Activated naive CD4-positive, alpha-beta T cell treated with anti-CD3 and anti-CD28 coated beads for 36 hours (primary cell): ENCODE data around the gene RMI2. TPM values are rescaled to one million over a fixed set of nuclear protein-coding genes. Genes with fewer than 3 reads are reported as not detected.

Experiments used
- CTCF ChIA-PET: fragments of 350-600 bp; sonication (Branson Sonifier 250); formaldehyde crosslinking; loops from one replicate; lab custom pipeline; 2021; ENCODE audit warnings: antibody characterized with exemption; lab: Charles Lee
- DNase-seq: peaks from one replicate; pipeline ENCODE4 v3.0.0-alpha.2; 2020
- H3K27ac Mint-ChIP-seq: one replicate; pipeline ENCODE4 v1.8.0; 2021; ENCODE audit warnings: mild to moderate bottlenecking, mixed read lengths
- H3K27me3 Mint-ChIP-seq: one replicate; pipeline ENCODE4 v1.8.0; 2021; ENCODE audit warnings: low read depth, mixed read lengths
- H3K36me3 Mint-ChIP-seq: one replicate; pipeline ENCODE4 v1.8.0; 2021; ENCODE audit warnings: low read depth, mixed read lengths
- H3K4me1 Mint-ChIP-seq: one replicate; pipeline ENCODE4 v1.8.0; 2021; ENCODE audit warnings: low read depth, mixed read lengths
- H3K4me3 Mint-ChIP-seq: one replicate; pipeline ENCODE4 v1.8.0; 2021; ENCODE audit warnings: mild to moderate bottlenecking, moderate library complexity, mixed read lengths
- H3K9me3 Mint-ChIP-seq: one replicate; pipeline ENCODE4 v1.8.0; 2021; ENCODE audit warnings: mixed read lengths
- intact Hi-C: fragments of 100-400 bp; cut with micrococcal nuclease; formaldehyde crosslinking; loops from one replicate; pipeline ENCODE4 v1.15.1; 2023
- total RNA-seq, 2 experiments: library from RNA; stranded (reverse); gene quantifications; one replicate each; pipeline ENCODE4 v1.2.3, GENCODE V29; 2021

Gene RMI2
- total RNA-seq, 2 experiments from 2014 or later = 82.8 to 86.2 TPM

DNA sequence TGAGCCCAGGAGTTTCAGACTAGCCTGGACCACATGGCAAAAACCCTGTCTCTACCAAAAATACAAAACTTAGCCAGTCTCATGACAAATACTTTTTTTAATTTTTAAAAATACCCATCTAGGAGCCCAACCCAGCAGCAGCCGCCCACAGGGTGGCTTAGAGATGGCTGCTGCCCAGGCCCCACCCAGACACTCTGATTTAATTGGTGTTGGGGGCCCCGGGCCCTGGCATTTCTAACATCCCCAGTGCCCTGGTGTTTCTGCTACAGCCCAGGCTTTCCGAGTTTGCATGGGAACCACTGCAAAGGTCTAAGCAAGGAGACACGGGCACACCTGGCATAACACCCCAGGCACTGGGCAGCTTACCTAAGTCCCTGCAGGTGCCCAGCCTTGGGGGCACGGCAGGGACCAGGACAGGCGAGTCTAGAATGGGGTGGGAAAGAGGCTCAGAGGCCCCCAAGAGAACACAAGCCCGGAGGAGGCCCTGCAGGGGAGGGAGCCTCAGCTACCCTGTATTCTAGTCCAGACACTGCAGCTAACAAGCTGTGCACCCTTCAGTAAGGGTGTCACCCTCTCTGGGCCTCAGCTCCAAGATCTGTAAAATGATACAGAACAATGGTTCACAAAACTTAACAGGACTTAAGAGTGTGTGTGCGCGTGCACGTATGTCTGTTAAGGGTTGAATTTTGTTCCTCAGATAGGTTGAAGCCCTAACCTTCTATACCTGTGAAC, 48.8 kb downstream of the RMI2 start:
- Mint-ChIP-seq H3K27me3 (no peaks in the 10 kb centered on the region), H3K4me1 (no peaks in the 10 kb centered on the region), H3K27ac (no peak overlapping the region), H3K4me3 (no peak overlapping the region), H3K9me3 (no peaks in the 10 kb centered on the region), H3K36me3 (no peaks in the 10 kb centered on the region)
- intact Hi-C loops = no loop called here
- CTCF ChIA-PET = interaction anchor here (1.4 to 6.3 kb wide), 2 partner anchors 10 to 13 kb away, joined by 5 to 52 read pairs; no protein-coding TSS in a partner anchor
- no peak for DNase-seq

DNA sequence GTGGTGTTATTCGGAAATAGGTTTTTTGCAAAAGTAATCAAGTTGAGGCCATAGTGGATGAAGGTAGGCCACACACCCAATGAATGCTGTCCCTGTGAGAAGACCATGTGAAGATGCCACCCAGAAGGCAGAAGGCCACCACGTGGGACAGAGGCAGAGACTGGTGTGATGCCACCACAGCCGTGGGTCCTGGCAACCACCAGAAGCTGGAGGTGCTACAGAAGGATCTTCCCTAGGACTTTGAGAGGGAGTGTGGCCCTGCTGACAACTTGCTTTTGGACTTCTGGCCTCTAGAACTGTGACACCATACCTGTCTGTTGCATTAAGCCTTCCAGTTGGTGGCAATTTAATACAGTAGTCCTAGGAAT, 49.3 kb downstream of the RMI2 start:
- no peak for DNase-seq
- intact Hi-C loops = no loop called here
- no peaks in the 10 kb centered on the region for H3K4me1 Mint-ChIP-seq
- no peaks in the 10 kb centered on the region for H3K27me3 Mint-ChIP-seq
- CTCF ChIA-PET = interaction anchor here (1.4 to 6.3 kb wide), 2 partner anchors 9 to 12 kb away, joined by 5 to 52 read pairs; no protein-coding TSS in a partner anchor
- no peak overlapping the region for H3K27ac Mint-ChIP-seq
- H3K4me3 Mint-ChIP-seq = no peak overlapping the region
- no peaks in the 10 kb centered on the region for H3K36me3 Mint-ChIP-seq
- H3K9me3 Mint-ChIP-seq = no peaks in the 10 kb centered on the region

DNA sequence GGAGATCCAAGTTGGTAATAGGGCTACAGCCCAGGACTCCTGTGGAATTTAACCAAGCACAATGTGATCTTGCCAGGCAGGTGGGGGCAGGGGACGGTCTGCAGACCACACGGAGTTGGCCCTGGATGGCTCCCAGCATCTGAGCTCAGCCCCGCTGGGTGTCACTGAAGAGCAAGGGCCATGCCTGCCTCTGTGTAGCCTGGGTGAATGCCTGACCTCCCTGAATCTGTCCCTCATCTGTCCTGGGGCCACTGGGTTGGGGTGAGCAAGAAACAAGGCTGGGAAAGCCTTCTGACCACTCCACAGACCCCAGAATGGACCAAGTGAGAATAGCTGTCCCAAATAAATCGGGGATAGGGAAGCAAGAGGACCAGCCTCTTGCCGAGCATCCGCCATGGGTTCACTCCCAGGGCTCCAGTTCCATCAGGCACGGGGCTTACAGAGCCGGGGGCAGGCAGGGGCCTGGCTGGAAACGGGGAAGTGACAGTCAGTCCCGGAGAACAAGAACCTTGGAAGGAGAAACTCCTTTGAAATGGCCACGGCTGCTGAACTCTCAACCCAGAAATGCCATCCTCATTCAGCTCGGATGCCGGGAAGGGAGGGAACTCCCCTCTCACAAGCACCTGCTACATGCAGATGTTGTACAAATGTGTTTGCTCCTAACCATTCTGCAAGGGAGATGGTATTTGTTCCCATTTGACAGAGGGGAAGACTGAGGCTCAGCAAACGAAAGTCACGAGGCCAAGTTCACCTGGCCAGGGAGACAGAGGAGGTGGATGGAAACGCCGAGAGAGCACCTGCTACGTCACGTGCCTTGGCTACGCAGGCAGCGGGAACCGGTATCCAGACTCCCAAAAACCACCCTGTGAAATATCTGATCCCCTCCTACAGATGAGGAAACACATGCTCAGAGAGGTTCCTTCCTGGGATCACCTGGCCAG, 50.0 kb downstream of the RMI2 start:
- no peak for DNase-seq
- H3K4me3 Mint-ChIP-seq = no peak overlapping the region
- no peak overlapping the region for H3K27ac Mint-ChIP-seq
- no peaks in the 10 kb centered on the region for H3K27me3 Mint-ChIP-seq
- H3K36me3 Mint-ChIP-seq = no peaks in the 10 kb centered on the region
- intact Hi-C loops = no loop called here
- H3K4me1 Mint-ChIP-seq = no peaks in the 10 kb centered on the region
- CTCF ChIA-PET = interaction anchor here (0.5 to 6.3 kb wide), 27 partner anchors 8 to 489 kb away, joined by 3 to 52 read pairs (median 4); no protein-coding TSS in a partner anchor
- H3K9me3 Mint-ChIP-seq = no peaks in the 10 kb centered on the region

DNA sequence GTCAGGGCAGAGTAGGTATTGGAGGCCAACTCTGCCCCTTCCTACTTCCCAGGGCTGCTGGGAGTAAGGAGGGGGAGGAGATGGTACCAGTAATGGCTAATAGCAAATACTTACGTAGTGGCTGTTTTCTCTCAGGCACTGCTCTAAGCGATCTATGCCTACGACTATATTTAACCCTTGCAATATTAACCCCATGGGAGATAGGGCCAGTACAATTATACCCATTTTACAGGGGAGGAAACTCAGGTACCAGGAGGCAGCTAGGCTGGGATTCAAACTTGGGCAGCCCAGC, 50.6 kb downstream of the RMI2 start:
- no peaks in the 10 kb centered on the region for H3K36me3 Mint-ChIP-seq
- no peak overlapping the region for H3K4me3 Mint-ChIP-seq
- DNase-seq = no peak
- CTCF ChIA-PET = interaction anchor here (0.5 to 6.3 kb wide), 25 partner anchors 8 to 490 kb away, joined by 3 to 52 read pairs (median 4); no protein-coding TSS in a partner anchor
- H3K4me1 Mint-ChIP-seq = no peaks in the 10 kb centered on the region
- H3K27me3 Mint-ChIP-seq = no peaks in the 10 kb centered on the region
- H3K27ac Mint-ChIP-seq = no peak overlapping the region
- no peaks in the 10 kb centered on the region for H3K9me3 Mint-ChIP-seq
- intact Hi-C loops = loop anchor here (2.0 kb wide), 1 partner anchor 431 kb away; no protein-coding TSS in a partner anchor

DNA sequence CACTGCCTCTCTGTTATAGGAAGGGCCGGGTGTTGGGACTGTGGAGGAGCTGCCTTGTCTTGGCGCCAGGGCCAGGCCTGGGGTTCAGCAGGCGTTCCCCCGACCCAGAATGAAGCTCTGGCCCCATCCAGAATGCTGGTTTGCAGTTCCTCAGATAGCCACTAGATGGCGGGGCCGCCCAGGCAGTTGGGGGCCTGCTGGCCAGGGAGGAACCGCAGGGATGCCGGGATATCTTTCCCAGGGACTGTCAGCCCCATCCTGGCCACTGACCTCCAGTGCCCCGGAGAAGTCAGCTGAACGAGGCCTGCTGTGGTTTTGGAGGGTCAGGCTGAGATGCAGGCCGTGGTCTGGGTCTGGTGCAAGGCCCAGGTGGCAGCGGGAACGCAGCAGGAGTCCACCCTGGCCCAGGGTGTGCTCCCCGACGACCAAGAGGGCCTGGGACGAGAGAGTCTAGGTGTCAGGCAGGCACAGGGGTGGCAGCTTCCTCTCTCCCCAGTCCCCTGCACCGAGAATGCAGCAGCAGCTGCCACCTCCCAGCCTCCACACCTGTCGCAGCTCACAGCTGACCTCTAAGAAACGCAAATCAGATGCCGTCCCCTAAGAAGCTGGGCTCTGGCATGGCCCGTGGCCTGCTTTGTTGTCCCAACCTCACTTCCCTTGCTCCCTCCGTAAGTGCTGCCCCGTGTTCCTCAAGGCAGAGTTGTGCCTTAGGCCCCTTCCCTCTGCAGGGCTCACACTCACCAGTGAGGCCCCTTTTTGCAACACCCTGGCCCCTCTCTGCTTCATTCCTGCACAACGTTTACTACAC, 51.2 kb downstream of the RMI2 start:
- no peaks in the 10 kb centered on the region for H3K9me3 Mint-ChIP-seq
- CTCF ChIA-PET = interaction anchor here (0.5 to 6.3 kb wide), 33 partner anchors 9 to 491 kb away, joined by 3 to 52 read pairs (median 4); partner anchors contain the start of gene PRM3
- no peaks in the 10 kb centered on the region for H3K4me1 Mint-ChIP-seq
- H3K36me3 Mint-ChIP-seq = no peaks in the 10 kb centered on the region
- no peak overlapping the region for H3K27ac Mint-ChIP-seq
- intact Hi-C loops = loop anchor here (2.0 kb wide), 1 partner anchor 432 kb away; no protein-coding TSS in a partner anchor
- H3K4me3 Mint-ChIP-seq = no peak overlapping the region
- H3K27me3 Mint-ChIP-seq = no peaks in the 10 kb centered on the region
- peak; percentile 77 for DNase-seq

DNA sequence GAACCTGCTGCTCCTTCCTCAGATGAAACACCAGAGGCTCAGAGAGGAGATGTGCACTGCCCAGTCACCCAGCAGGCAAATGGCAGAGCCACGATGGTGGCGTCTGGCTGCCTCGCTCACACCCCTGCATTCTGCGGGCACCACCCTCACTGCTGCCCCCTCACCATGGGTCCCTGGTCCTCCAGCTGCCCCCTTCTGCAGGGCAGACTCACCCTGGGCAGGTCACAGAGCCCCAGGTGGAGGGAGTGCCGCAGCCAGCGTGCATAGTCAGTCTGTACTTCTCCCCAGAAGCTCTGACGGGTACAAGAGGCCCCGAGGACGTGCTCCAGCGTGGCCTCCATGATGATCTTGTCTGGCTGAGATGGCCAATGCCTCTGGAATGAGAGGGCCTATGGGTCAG, 52.9 kb downstream of the RMI2 start:
- no peaks in the 10 kb centered on the region for H3K4me1 Mint-ChIP-seq
- H3K36me3 Mint-ChIP-seq = no peaks in the 10 kb centered on the region
- H3K27ac Mint-ChIP-seq = no peak overlapping the region
- intact Hi-C loops = no loop called here
- H3K4me3 Mint-ChIP-seq = no peak overlapping the region
- no peaks in the 10 kb centered on the region for H3K9me3 Mint-ChIP-seq
- no peak for DNase-seq
- H3K27me3 Mint-ChIP-seq = no peaks in the 10 kb centered on the region
- CTCF ChIA-PET = interaction anchor here (0.5 to 6.3 kb wide), 4 partner anchors 9 to 427 kb away, joined by 3 to 52 read pairs (median 4); no protein-coding TSS in a partner anchor

DNA sequence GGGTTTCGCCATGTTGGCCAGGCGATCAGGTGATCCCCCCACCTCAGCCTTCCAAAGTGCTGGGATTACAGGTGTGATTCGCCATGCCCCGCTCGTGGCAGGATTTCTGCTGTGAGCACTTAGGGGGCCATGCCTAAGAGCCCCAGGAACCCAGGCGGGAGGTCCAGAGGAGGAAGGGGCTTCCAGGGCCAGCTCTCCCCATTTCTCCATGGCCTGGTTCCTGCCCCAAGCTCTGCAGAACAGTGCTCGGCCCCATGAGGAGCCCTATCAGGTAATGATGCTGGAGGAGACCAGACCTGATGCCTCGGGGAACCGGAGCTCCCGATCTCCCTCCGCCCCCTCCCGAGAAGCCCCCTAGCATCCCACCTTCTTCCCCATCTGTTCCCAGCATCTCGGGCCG, 53.6 kb downstream of the RMI2 start:
- Mint-ChIP-seq H3K27ac (no peak overlapping the region), H3K27me3 (no peaks in the 10 kb centered on the region), H3K4me3 (no peak overlapping the region), H3K36me3 (no peaks in the 10 kb centered on the region), H3K4me1 (no peaks in the 10 kb centered on the region), H3K9me3 (no peaks in the 10 kb centered on the region)
- CTCF ChIA-PET = interaction anchor here (0.5 to 6.3 kb wide), 7 partner anchors 8 to 750 kb away, joined by 3 to 52 read pairs (median 3); no protein-coding TSS in a partner anchor
- intact Hi-C loops = no loop called here
- DNase-seq = no peak

DNA sequence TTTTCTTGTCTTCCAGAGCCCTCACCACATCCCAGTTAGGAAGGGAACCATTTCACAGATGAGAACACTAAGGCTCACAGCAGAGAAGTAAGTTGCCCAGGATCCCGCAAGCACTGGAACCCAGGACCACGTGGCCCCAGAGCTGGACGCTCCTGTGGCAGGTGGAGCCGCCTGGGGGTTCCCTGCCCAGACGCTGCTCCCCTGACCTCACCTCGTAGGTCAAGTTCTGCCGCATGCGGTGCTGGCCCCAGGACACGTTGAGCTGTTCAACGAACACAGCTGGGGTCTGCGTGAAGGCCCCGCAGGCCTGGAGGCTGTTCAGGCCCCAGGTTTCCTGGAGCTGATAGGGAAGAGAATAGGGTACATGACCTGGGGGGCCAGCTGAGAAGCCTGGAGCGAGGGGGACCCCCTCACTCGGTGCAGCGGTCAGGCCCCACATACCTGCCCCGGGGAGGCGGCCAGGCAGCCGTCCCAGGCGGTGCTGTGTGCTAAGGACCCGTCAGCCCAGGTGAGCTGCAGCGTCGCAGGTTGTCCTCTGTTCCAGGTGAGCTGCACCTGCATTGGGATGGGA, 54.1 kb downstream of the RMI2 start:
- Mint-ChIP-seq H3K36me3 (no peaks in the 10 kb centered on the region), H3K27me3 (no peaks in the 10 kb centered on the region), H3K27ac (no peak overlapping the region), H3K4me3 (no peak overlapping the region), H3K4me1 (no peaks in the 10 kb centered on the region), H3K9me3 (no peaks in the 10 kb centered on the region)
- CTCF ChIA-PET = interaction anchor here (0.6 to 6.3 kb wide), 5 partner anchors 7 to 749 kb away, joined by 3 to 52 read pairs (median 3); no protein-coding TSS in a partner anchor
- DNase-seq = no peak
- intact Hi-C loops = no loop called here

DNA sequence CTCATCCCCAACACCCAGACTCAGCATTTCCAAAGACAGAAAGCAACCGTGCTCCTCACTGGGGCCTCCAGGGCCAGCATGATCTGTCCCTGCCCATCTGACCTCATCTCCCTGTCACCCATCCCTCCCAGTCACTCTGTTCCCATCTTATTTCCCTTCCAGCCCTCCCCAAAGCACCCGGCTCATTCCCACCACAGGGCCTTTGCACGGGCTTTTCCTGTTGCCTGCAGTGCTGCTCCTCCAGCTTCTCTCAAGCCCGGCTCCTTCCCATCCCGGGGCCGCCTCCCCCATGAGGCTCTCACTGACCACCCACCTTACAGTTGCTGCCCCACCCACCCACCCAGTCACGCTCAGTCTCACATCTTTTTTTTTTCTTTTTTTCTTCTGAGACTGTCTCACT, 54.8 kb downstream of the RMI2 start:
- intact Hi-C loops = no loop called here
- DNase-seq = no peak
- Mint-ChIP-seq H3K9me3 (no peaks in the 10 kb centered on the region), H3K27ac (no peak overlapping the region), H3K4me1 (no peaks in the 10 kb centered on the region), H3K4me3 (no peak overlapping the region), H3K27me3 (no peaks in the 10 kb centered on the region), H3K36me3 (no peaks in the 10 kb centered on the region)
- CTCF ChIA-PET = interaction anchor here (0.6 to 1.8 kb wide), 2 partner anchors 10 to 233 kb away, joined by 3 to 5 read pairs; no protein-coding TSS in a partner anchor
